GM12891 (cell line): Measurements from ENCODE around the gene SIRT4.
A peak's percentile ranks its signal among the peaks of the same experiment; 100 is the strongest.

ENCODE experiments used
- DNase-seq: peaks from one replicate; pipeline ENCODE4 v3.0.0; 2011; ENCODE audit warnings: low spot score; ENCODE audit not compliant: insufficient read length
- FAIRE-seq: peaks from 2 replicates; lab custom pipeline; 2011; peaks lifted over from hg19 to GRCh38; lab: Jason Lieb, UNC
- PAX5 ChIP-seq: IDR thresholded peaks from 2 replicates; pipeline ENCODE4 v1.6.1; 2011; ENCODE audit warnings: low read length, moderate library complexity, mild to moderate bottlenecking; ENCODE audit not compliant: insufficient read depth, severe bottlenecking
- POLR2A ChIP-seq: IDR thresholded peaks from 2 replicates; pipeline ENCODE4 v1.6.1; 2011; ENCODE audit warnings: low read depth, low read length, control low read depth
- POLR2AphosphoS5 ChIP-seq: IDR thresholded peaks from 2 replicates; pipeline ENCODE4 v1.6.1; 2011; ENCODE audit warnings: low read depth, low read length, control low read depth
- POU2F2 ChIP-seq: IDR thresholded peaks from 2 replicates; pipeline ENCODE4 v1.6.1; 2011; ENCODE audit warnings: low read depth, mild to moderate bottlenecking, control low read depth, low read length, moderate library complexity
- SPI1 ChIP-seq: IDR thresholded peaks from 2 replicates; pipeline ENCODE4 v1.6.1; 2011; ENCODE audit warnings: low read depth, low read length, control low read depth
- TAF1 ChIP-seq: IDR thresholded peaks from 2 replicates; pipeline ENCODE4 v1.6.1; 2011; ENCODE audit warnings: low read depth, low read length, control low read depth

The SIRT4 gene

DNA sequence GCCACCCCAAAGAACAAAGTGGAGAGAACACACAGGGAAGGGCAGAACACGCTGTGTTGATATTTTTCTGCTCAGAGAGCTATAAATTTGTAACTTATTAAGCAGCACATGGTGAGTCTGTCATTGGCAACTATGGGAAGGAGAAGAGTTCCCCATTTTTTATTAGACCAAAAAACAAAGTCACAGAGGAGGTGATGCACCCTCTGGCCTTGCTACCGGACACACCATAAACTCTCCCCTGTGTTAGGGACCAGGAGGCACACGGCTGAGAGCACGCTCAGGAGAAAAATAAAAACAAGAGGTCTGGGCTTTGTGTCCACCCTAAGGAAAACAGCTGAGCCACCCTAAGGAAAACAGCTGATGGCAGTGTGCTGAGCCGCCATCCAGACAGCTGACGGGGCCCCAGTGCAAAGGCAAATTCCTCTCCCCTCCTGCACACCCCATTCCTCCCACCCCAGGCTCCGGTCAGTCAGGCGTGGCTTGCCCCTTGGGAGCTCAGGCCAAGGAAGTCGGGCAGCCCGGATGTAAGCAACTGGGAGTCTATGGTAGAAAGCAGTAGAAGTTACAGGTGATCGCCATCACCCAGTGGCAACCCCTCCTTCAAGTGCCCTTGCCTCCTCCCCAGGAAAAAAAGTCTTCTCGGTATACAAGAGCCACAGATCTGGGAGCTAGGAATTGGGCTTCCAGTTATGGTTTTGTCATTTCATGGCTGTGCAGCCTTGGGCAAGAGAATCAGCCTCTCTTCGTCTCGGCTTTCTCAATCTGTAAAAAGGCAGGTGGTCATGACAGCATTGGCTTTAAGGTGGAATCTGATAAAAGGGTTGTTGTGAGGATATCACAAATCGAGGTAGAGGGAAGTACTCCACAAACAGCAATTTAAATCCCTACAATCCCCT is 39.0 kb upstream of the SIRT4 start:
- no peak for TF ChIP-seq POLR2A
- TF ChIP-seq SPI1, result no peak
- TF ChIP-seq POLR2AphosphoS5, result no peak
- TF ChIP-seq TAF1, result no peak
- no peak for TF ChIP-seq PAX5
- no peak for TF ChIP-seq POU2F2
- no peak for DNase-seq
- FAIRE-seq, result no peak

GRCh38 chr12:120263748-120264085 is 38.4 kb upstream of the SIRT4 start:
- no peak for TF ChIP-seq TAF1
- TF ChIP-seq PAX5, result no peak
- DNase-seq, result no peak
- FAIRE-seq, result no peak

DNA sequence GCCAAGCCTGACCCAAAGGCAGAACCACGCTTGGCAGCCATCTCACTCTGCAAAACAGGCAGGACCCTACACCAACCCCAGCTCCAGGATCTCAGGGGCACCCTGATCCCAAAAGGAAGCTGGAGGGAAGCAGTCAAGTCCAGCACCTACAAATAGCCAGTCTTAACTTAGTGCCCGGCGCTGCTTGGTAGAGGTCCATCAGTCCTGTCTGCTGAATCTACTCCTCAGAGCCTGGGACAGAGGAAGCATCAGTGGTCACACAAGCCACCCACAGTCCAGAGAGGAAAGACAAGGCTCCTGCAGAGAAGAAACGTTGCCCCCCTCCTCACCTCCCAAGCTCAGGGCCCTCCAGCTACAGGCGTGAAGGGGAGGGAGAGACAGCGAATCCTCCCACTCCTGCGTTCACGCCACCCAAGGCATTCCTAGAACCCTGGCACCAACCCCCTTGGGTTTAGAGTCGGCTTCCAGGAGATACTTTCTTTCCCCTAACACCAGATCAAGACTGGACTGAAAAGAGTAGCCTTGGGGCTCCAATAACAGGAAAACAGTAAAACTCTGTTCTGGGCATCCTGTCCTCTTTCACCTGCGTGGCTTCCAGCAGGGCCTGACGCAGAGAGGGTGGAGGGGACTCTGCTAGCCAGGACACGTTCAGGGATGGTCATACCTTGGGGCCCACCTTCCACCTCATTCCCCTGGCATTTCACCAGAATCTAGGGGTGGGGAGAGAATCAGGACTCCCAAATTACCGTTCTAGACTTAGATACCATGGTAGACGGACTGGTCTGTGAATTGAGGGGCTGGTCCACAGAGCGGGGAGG is 37.8 kb upstream of the SIRT4 start:
- DNase-seq (no peak), FAIRE-seq (no peak)
- TF ChIP-seq POLR2AphosphoS5 (no peak), POU2F2 (no peak), PAX5 (no peak), POLR2A (no peak), TAF1 (no peak), SPI1 (no peak)

DNA sequence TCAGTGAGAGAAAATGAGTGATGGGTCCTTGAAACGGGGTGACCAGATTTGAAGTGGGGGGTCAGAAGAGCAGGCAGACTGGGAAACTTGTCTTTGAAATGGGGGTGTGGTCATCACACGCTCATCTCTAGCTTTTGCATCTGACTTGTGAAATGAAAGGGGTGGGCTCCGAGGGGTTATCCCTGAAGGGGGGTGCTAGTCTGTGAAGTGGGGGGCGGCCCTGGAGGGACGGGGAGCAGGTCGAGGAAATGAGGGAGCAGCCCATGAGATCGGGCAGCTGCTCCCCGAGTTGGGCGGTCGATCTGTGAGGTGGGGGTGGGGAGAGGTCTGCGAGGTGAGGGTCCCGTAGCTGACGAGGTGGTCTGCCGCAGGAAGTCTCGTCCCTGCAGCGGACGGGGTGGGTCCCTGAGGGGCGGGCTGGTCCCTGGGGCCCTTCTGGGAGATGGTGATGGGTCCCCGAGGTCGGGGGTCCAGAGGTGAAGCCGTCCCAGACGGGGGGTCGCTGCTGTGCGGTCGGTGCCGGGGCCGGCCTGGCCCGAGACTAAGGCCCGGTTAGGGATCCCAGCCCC is 37.1 kb upstream of the SIRT4 start:
- TF ChIP-seq POLR2AphosphoS5, result no peak
- no peak for TF ChIP-seq TAF1
- no peak for TF ChIP-seq PAX5
- TF ChIP-seq POLR2A, result no peak
- TF ChIP-seq POU2F2, result no peak
- no peak for TF ChIP-seq SPI1
- DNase-seq (no peak), FAIRE-seq (no peak)

GRCh38 chr12:120265473-120266179 is 36.5 kb upstream of the SIRT4 start, which contains the start of gene PXN:
Gene PXN (minus strand): TSS chr12:120265730. CDS start chr12:120265629, 101 bp downstream.
- FAIRE-seq (peak; percentile 87), DNase-seq (peak; percentile 84)
- no peak for TF ChIP-seq POU2F2
- TF ChIP-seq POLR2A, result no peak
- TF ChIP-seq SPI1, result no peak
- TF ChIP-seq POLR2AphosphoS5, result no peak
- TF ChIP-seq TAF1, result no peak
- no peak for TF ChIP-seq PAX5

GRCh38 chr12:120266180-120266870 is 35.8 kb upstream of the SIRT4 start:
- TF ChIP-seq POLR2AphosphoS5 (no peak), POLR2A (no peak), POU2F2 (no peak), TAF1 (no peak), SPI1 (no peak)
- DNase-seq (no peak), FAIRE-seq (no peak)

DNA sequence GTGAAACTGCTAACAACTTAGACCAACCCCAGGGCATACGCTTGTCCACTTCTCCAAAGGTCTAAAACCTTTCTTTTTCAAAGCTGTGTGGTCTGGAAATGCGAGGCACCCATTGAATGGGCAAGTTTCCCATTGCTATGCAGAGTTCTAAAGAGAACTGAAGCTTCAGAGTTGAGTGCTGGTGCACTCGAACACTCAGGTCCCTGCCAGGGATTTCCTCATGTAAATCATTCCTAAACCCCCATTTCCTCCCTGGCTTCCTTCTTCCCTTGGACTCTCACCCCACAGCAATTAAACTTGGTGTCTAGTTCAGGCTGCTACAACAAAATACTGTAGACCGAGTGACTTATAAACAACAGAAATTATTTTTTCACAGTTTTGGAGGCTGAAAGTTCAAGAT is 34.4 kb upstream of the SIRT4 start:
- FAIRE-seq (no peak), DNase-seq (no peak)
- no peak for TF ChIP-seq TAF1

GRCh38 chr12:120276734-120277133 is 25.4 kb upstream of the SIRT4 start:
- DNase-seq, result no peak
- no peak for TF ChIP-seq POLR2AphosphoS5
- TF ChIP-seq PAX5, result no peak
- TF ChIP-seq SPI1, result no peak
- no peak for TF ChIP-seq POU2F2
- no peak for TF ChIP-seq TAF1
- no peak for TF ChIP-seq POLR2A
- no peak for FAIRE-seq
